ENCODE data around the gene SCP2D1. TPM values are rescaled to one million over a fixed set of nuclear protein-coding genes. Genes with fewer than 3 reads are reported as not detected.
A peak's percentile ranks its signal among the peaks of the same experiment; 100 is the strongest.

SCP2D1 gene
- total RNA-seq, 1 experiment from 2014 or later, result not detected

DNA sequence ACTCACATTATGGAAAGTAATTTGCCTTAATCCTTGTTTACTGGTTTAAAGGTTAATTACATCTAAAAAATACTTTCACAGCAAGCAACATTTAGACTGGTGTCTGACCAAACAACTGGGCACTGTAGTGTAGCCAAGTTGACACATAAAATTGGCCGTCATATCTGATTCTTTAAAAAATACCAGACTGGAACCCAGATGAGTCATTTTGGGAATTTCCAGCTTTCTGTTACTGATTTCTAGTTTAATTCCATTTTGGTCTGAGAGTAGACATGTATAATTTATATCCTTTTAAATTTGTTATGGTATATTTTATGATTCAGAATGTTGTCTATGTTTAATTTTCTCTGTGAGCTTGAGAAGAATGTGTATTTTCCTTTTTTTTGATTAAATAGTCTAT is 44.1 kb downstream of the SCP2D1 start:
- H3K9me3 ChIP-seq (ENCODE audit: low read length), result no peaks in the 10 kb centered on the region
- DNase-seq, result peak; percentile 45
- TF ChIP-seq EZH2 (IDR thresholded peaks at IDR 0.05; ENCODE audit: low read length, unreplicated experiment) (no peak), EZH2phosphoT487 (IDR thresholded peaks at IDR 0.05; ENCODE audit: borderline replicate concordance, low read length) (no peak)
- TF ChIP-seq, protein P1, sequence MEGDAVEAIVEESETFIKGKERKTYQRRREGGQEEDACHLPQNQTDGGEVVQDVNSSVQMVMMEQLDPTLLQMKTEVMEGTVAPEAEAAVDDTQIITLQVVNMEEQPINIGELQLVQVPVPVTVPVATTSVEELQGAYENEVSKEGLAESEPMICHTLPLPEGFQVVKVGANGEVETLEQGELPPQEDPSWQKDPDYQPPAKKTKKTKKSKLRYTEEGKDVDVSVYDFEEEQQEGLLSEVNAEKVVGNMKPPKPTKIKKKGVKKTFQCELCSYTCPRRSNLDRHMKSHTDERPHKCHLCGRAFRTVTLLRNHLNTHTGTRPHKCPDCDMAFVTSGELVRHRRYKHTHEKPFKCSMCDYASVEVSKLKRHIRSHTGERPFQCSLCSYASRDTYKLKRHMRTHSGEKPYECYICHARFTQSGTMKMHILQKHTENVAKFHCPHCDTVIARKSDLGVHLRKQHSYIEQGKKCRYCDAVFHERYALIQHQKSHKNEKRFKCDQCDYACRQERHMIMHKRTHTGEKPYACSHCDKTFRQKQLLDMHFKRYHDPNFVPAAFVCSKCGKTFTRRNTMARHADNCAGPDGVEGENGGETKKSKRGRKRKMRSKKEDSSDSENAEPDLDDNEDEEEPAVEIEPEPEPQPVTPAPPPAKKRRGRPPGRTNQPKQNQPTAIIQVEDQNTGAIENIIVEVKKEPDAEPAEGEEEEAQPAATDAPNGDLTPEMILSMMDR (conservative IDR thresholded peaks at IDR 0.05; ENCODE audit: low read depth, low read length), result no peak
- H3K79me2 ChIP-seq (ENCODE audit: low read length), result no peaks in the 10 kb centered on the region
- POLR2A ChIA-PET (ENCODE audit: unreplicated experiment), result no interaction called here
- H3K4me2 ChIP-seq (ENCODE audit: low read length), result no peak overlapping the region
- H3K9ac ChIP-seq (ENCODE audit: low read length), result no peak overlapping the region
- H3F3A ChIP-seq (ENCODE audit: low read length, unreplicated experiment), result no peaks in the 10 kb centered on the region
- no peak for ATAC-seq
- H4K20me1 ChIP-seq (ENCODE audit: low read length), result no peaks in the 10 kb centered on the region
- no peak overlapping the region for H2AFZ ChIP-seq (ENCODE audit: low read length)
- H3K27ac ChIP-seq (ENCODE audit: low read length), result no peak overlapping the region
- CTCF ChIA-PET, result no interaction called here
- peaks cover 3% of the 10 kb centered on the region; the same call in 1 of the 2 replicates for H3K27me3 ChIP-seq (ENCODE audit: low read length)
- no peaks in the 10 kb centered on the region for H3K9me2 ChIP-seq (replicated peaks; ENCODE audit: low read length)
- H3K4me1 ChIP-seq (ENCODE audit: insufficient read depth, low read length), result no peaks in the 10 kb centered on the region
- BruUV-seq (replicated peaks), result no TSS peak
- intact Hi-C loops (cut with micrococcal nuclease), result no loop called here
- H3K36me3 ChIP-seq (ENCODE audit: low read depth, low read length), result no peaks in the 10 kb centered on the region
- no peak overlapping the region for H3K4me3 ChIP-seq (ENCODE audit: low read length)

DNA sequence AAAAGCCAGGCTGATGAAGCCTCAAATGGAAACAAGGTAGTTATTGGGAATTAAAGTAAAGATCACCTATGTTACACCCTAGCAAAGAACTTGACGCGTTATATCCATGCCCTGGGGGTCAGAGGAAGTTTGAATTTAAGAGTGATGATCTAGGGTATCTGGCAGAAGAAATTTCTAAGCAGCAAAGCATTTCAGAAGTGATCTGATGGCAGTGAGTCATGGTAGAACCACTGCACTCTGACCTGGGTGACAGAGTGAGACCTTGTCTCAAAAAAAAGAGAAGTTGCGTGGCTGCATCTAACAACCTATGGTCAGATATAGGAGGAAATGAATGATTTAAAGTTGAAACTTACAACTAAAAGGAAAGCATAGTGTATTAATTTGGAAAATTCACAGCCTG is 45.2 kb downstream of the SCP2D1 start:
- H3F3A ChIP-seq (ENCODE audit: low read length, unreplicated experiment), result no peaks in the 10 kb centered on the region
- POLR2A ChIA-PET (ENCODE audit: unreplicated experiment), result no interaction called here
- H3K4me3 ChIP-seq (ENCODE audit: low read length), result no peak overlapping the region
- H3K27ac ChIP-seq (ENCODE audit: low read length), result no peak overlapping the region
- ATAC-seq (no peak), DNase-seq (no peak)
- no peaks in the 10 kb centered on the region for H3K4me1 ChIP-seq (ENCODE audit: insufficient read depth, low read length)
- CTCF ChIA-PET, result no interaction called here
- no peaks in the 10 kb centered on the region for H3K36me3 ChIP-seq (ENCODE audit: low read depth, low read length)
- BruUV-seq (replicated peaks), result no TSS peak
- H3K9me3 ChIP-seq (ENCODE audit: low read length), result no peaks in the 10 kb centered on the region
- H2AFZ ChIP-seq (ENCODE audit: low read length), result no peak overlapping the region
- H4K20me1 ChIP-seq (ENCODE audit: low read length), result no peaks in the 10 kb centered on the region
- H3K9ac ChIP-seq (ENCODE audit: low read length), result no peak overlapping the region
- peaks cover 3% of the 10 kb centered on the region; the same call in 1 of the 2 replicates for H3K27me3 ChIP-seq (ENCODE audit: low read length)
- intact Hi-C loops (cut with micrococcal nuclease), result no loop called here
- no peaks in the 10 kb centered on the region for H3K79me2 ChIP-seq (ENCODE audit: low read length)
- H3K4me2 ChIP-seq (ENCODE audit: low read length), result no peak overlapping the region
- TF ChIP-seq, protein P1 (conservative IDR thresholded peaks at IDR 0.05; ENCODE audit: low read depth, low read length), result no peak
- TF ChIP-seq EZH2phosphoT487 (IDR thresholded peaks at IDR 0.05; ENCODE audit: borderline replicate concordance, low read length) (no peak), EZH2 (IDR thresholded peaks at IDR 0.05; ENCODE audit: low read length, unreplicated experiment) (no peak)
- H3K9me2 ChIP-seq (replicated peaks; ENCODE audit: low read length), result no peaks in the 10 kb centered on the region

Other genes starting within 250 kb of the SCP2D1 start
- gene SMIM26, start 246.4 kb upstream of the SCP2D1 start, total RNA-seq (2014; rRNA removed), result 76.7 and 83.6 TPM in 2 replicates
- 101 and 124 TPM in 2 replicates for gene DTD1, start 225.7 kb upstream of the SCP2D1 start, total RNA-seq (2014; rRNA removed)

Data from PC-3 (cell line).